HepG2 (cell line): Measurements from ENCODE around the gene AFAP1L2. TPM values are rescaled to one million over a fixed set of nuclear protein-coding genes. Genes with fewer than 3 reads are reported as not detected.

Experiments
- ATAC-seq: fragments of 200-7000 bp; cut with Tn5 transposase; 3 replicates; pipeline ENCODE4 v1.9.1; 2020; ENCODE audit warnings: mild to moderate bottlenecking, moderate library complexity
- BruUV-seq: library from RNA; stranded (reverse); fragments of 400-500 nt; replicated peaks from 2 replicates; lab custom pipeline; 2021; lab: Mats Ljungman, UMichigan
- CTCF ChIA-PET: fragments of 300-600 bp; formaldehyde crosslinking; extraction: SDS; loops from one replicate; lab custom pipeline; 2021; ENCODE audit warnings: low total read pairs, inconsistent platforms, low intra/inter-chr PET ratio; lab: Yijun Ruan, JAX
- POLR2A ChIA-PET: fragments of 350-600 bp; sonication (Branson Sonifier 250); formaldehyde crosslinking; loops from one replicate; lab custom pipeline; 2020; ENCODE audit warnings: antibody characterized with exemption, inconsistent platforms; lab: Yijun Ruan, JAX
- DNase-seq: peaks from one replicate; pipeline ENCODE4 v3.0.0-alpha.2; 2015; ENCODE audit warnings: low spot score
- FAIRE-seq: peaks from 3 replicates; lab custom pipeline; 2011; peaks lifted over from hg19 to GRCh38; lab: Jason Lieb, UNC
- H2AFZ ChIP-seq: one replicate; pipeline ENCODE4 v1.6.1; 2011; ENCODE audit warnings: low read length, inconsistent platforms
- H3K27ac ChIP-seq: fragments of 300-600 bp; 3 replicates; pipeline ENCODE4 v1.8.0; 2011; ENCODE audit warnings: mixed run types, mild to moderate bottlenecking, mixed read lengths, low read length, inconsistent platforms; ENCODE audit not compliant: insufficient read depth; ENCODE audit errors: extremely low read length
- H3K27me3 ChIP-seq, 2 experiments: fragments of 200-600 bp in 1 of 2; 2 replicates in 1 of 2; 3 replicates in 1 of 2; pipeline versions ENCODE4 v1.6.0 to v1.8.0; 2011; ENCODE audit warnings: low read length in 2 of 2, mild to moderate bottlenecking in 2 of 2, moderate library complexity in 2 of 2, inconsistent platforms in 1 of 2; ENCODE audit not compliant: insufficient read depth in 2 of 2, control insufficient read depth in 1 of 2
- H3K36me3 ChIP-seq, 2 experiments: fragments of 200-600 bp in 1 of 2; replicated peaks in 1 of 2; 2 replicates in 1 of 2; 3 replicates in 1 of 2; pipeline versions ENCODE4 v1.5.1 to v1.8.0; 2011; ENCODE audit warnings: low read length in 2 of 2, inconsistent platforms in 1 of 2; ENCODE audit not compliant: insufficient read depth in 2 of 2, control insufficient read depth in 1 of 2
- H3K4me1 ChIP-seq: 2 replicates; pipeline ENCODE4 v1.5.1; 2012; ENCODE audit warnings: low read length, inconsistent platforms; ENCODE audit not compliant: insufficient read depth
- H3K4me2 ChIP-seq: 2 replicates; pipeline ENCODE4 v1.6.0; 2011; ENCODE audit warnings: low read depth, low read length, inconsistent platforms
- H3K4me3 ChIP-seq, 3 experiments: fragments of 200-600 bp in 1 of 3; sonication (generic), shearing (Covaris generic) in 1 of 3; replicated peaks in 1 of 3; 2 replicates each; pipeline ENCODE4 v1.5.1; 2011 to 2016; ENCODE audit warnings: low read length in 3 of 3, inconsistent platforms in 2 of 3, low read depth in 2 of 3, mild to moderate bottlenecking in 2 of 3, control low read depth in 1 of 3, mixed read lengths in 1 of 3; ENCODE audit not compliant: insufficient read depth in 1 of 3
- H3K79me2 ChIP-seq: one replicate; pipeline ENCODE4 v1.6.1; 2011; ENCODE audit warnings: low read length, inconsistent platforms; ENCODE audit not compliant: insufficient read depth
- H3K9ac ChIP-seq: 2 replicates; pipeline ENCODE4 v1.6.0; 2011; ENCODE audit warnings: mild to moderate bottlenecking, low read depth, low read length, inconsistent platforms; ENCODE audit not compliant: insufficient read depth
- H3K9me3 ChIP-seq: 2 replicates; pipeline ENCODE4 v1.5.1; 2012; ENCODE audit warnings: mild to moderate bottlenecking, low read length
- H4K20me1 ChIP-seq: 2 replicates; pipeline ENCODE4 v1.6.0; 2011; ENCODE audit warnings: inconsistent platforms, mild to moderate bottlenecking, low read length, moderate library complexity; ENCODE audit not compliant: insufficient read depth
- DR1 ChIP-seq: sonication (generic); formaldehyde crosslinking; IDR thresholded peaks from 2 replicates; pipeline ENCODE4 v1.8.0; 2021; ENCODE audit warnings: mild to moderate bottlenecking, missing genetic modification reagents, inconsistent platforms
- FIP1L1 ChIP-seq: fragments of 200-400 bp; formaldehyde crosslinking; IDR thresholded peaks from 2 replicates; pipeline ENCODE4 v1.6.1; 2018; ENCODE audit warnings: low read depth, mild to moderate bottlenecking, low read length, moderate library complexity, borderline replicate concordance; ENCODE audit not compliant: insufficient read depth
- GTF3A ChIP-seq: sonication (generic); formaldehyde crosslinking; conservative IDR thresholded peaks from 2 replicates; pipeline ENCODE4 v1.4.0; 2020; ENCODE audit warnings: mild to moderate bottlenecking, missing genetic modification reagents
- PCBP2 ChIP-seq: fragments of 200-400 bp; formaldehyde crosslinking; optimal IDR thresholded peaks from 2 replicates; pipeline ENCODE3; 2018; ENCODE audit warnings: low read length, low read depth; ENCODE audit not compliant: poor library complexity, severe bottlenecking
- TGIF2 ChIP-seq: IDR thresholded peaks from 2 replicates; pipeline ENCODE4 v1.6.1; 2016; ENCODE audit warnings: control low read depth, missing compliant biosample characterization
- THYN1 ChIP-seq: sonication (generic); formaldehyde crosslinking; IDR thresholded peaks from 2 replicates; pipeline ENCODE4 v1.8.1; 2023; ENCODE audit warnings: low read depth, mild to moderate bottlenecking, moderate library complexity, missing genetic modification reagents, borderline replicate concordance
- ZBTB1 ChIP-seq: sonication (generic); formaldehyde crosslinking; IDR thresholded peaks from 2 replicates; pipeline ENCODE4 v1.4.0; 2020; ENCODE audit warnings: missing genetic modification reagents, borderline replicate concordance
- ZBTB44 ChIP-seq: sonication (generic); formaldehyde crosslinking; IDR thresholded peaks from 2 replicates; pipeline ENCODE4 v1.4.0; 2020; ENCODE audit warnings: missing genetic modification reagents
- ZNF264 ChIP-seq: sonication (generic); formaldehyde crosslinking; IDR thresholded peaks from 2 replicates; pipeline ENCODE4 v1.4.0; 2020; ENCODE audit warnings: missing genetic modification reagents
- ZNF282 ChIP-seq: fragments of 450-650 bp; IDR thresholded peaks from 2 replicates; pipeline ENCODE4 v1.6.1; 2018; ENCODE audit not compliant: partially characterized antibody
- ZNF460 ChIP-seq: sonication (generic); formaldehyde crosslinking; IDR thresholded peaks from 2 replicates; pipeline ENCODE4 v1.5.1; 2020; ENCODE audit warnings: missing genetic modification reagents, mild to moderate bottlenecking, borderline replicate concordance
- ZNF839 ChIP-seq: sonication (generic); formaldehyde crosslinking; IDR thresholded peaks from 2 replicates; pipeline ENCODE4 v1.4.0; 2020; ENCODE audit warnings: missing genetic modification reagents, mild to moderate bottlenecking, borderline replicate concordance
- WGBS: methylation state at CpG from one replicate; pipeline ENCODE4 v1.1.6; 2017; ENCODE audit warnings: low lambda C conversion rate; 5-methylcytosine and 5-hydroxymethylcytosine counted together
- in situ Hi-C: cut with HindIII; loops from 2 replicates; pipeline ENCODE4 v1.10.0; 2017; ENCODE audit warnings: low pct_unique_long_range_greater_than_20kb; ENCODE audit not compliant: extremely low pct_ligation_motif_present
- intact Hi-C: fragments of 100-400 bp; cut with micrococcal nuclease; formaldehyde crosslinking; loops from one replicate; pipeline ENCODE4 v1.10.0; 2022; ENCODE audit not compliant: unreplicated experiment
- polyA plus RNA-seq, 8 experiments: library from polyadenylated mRNA; depleted of rRNA in 3 of 8; stranded (reverse) in 7 of 8; unstranded in 1 of 8; fragments of >200 nt; fragmentation: Illumina TruSeq in 4 of 8; extraction: Trizol in 4 of 8; gene quantifications; 2 replicates each; pipeline versions ENCODE4 v1.2.1 to v1.2.3, GENCODE V29; 2011 to 2016; ENCODE audit warnings: low read depth in 4 of 8, missing spikeins in 1 of 8, mixed read lengths in 1 of 8; ENCODE audit not compliant: insufficient read depth in 1 of 8
- total RNA-seq, 5 experiments: library from RNA; depleted of rRNA; stranded (reverse); fragments of >200 nt; fragmentation: Illumina TruSeq; extraction: Trizol; gene quantifications; 2 replicates each; pipeline ENCODE4 v1.2.3, GENCODE V29; 2016; ENCODE audit warnings: low read depth in 1 of 5
- TF ChIP-seq, protein P1 (sequence below): sonication (generic); formaldehyde crosslinking; IDR thresholded peaks from 2 replicates; pipeline ENCODE4 v1.4.0; 2020; ENCODE audit warnings: missing genetic modification reagents

The AFAP1L2 gene
- total and polyA plus RNA-seq, 2 of the 13 experiments (the other 11 are each of a cell fraction or from before 2014, with no cell fraction given), result not detected

- no peak overlapping the region for H3K4me3 ChIP-seq
- ChIA-PET POLR2A (no interaction called here), CTCF (no interaction called here)
- no peaks in the 10 kb centered on the region for H3K4me1 ChIP-seq
- intact Hi-C loops (no loop called here), in situ Hi-C loops (no loop called here)
- 20% methylated on average over 2 of the region's 6 CpGs for WGBS
- no peak for DNase-seq
- H3K79me2 ChIP-seq, result no peaks in the 10 kb centered on the region
- H3K27ac ChIP-seq, result no peak overlapping the region
- FAIRE-seq, result no peak
- no peak for ATAC-seq
- no peak overlapping the region for H2AFZ ChIP-seq
- TF ChIP-seq TGIF2 (CRISPR knock-in tag) (no peak), PCBP2 (no peak), ZNF264 (CRISPR knock-in tag) (no peak), ZNF839 (CRISPR knock-in tag) (no peak)
- no peaks in the 10 kb centered on the region for H3K36me3 ChIP-seq
- peaks cover 0 to 38% of the 10 kb centered on the region in 2 experiments; a peak in 3 of 5 replicates for H3K27me3 ChIP-seq
- no peaks in the 10 kb centered on the region for H4K20me1 ChIP-seq
- no peak overlapping the region for H3K4me2 ChIP-seq
- no peaks in the 10 kb centered on the region for H3K9me3 ChIP-seq
- BruUV-seq, result no TSS peak
- H3K9ac ChIP-seq, result no peak overlapping the region
Observed at GRCh38 chr10:114328874-114329273, 75.4 kb downstream of the AFAP1L2 start.

- CTCF ChIA-PET, result no interaction called here
- Histone ChIP-seq H3K9me3 (no peaks in the 10 kb centered on the region), H3K9ac (no peak overlapping the region), H3K27ac (no peak overlapping the region), H3K4me1 (no peaks in the 10 kb centered on the region), H3K4me3 (no peak overlapping the region), H4K20me1 (no peaks in the 10 kb centered on the region), H2AFZ (no peak overlapping the region), H3K79me2 (no peaks in the 10 kb centered on the region), H3K4me2 (no peak overlapping the region), H3K36me3 (no peaks in the 10 kb centered on the region), H3K27me3 (peaks cover 0 to 37% of the 10 kb centered on the region in 2 experiments; a peak in 3 of 5 replicates)
- POLR2A ChIA-PET, result no interaction called here
- in situ Hi-C loops, result no loop called here
- TF ChIP-seq, protein P1, sequence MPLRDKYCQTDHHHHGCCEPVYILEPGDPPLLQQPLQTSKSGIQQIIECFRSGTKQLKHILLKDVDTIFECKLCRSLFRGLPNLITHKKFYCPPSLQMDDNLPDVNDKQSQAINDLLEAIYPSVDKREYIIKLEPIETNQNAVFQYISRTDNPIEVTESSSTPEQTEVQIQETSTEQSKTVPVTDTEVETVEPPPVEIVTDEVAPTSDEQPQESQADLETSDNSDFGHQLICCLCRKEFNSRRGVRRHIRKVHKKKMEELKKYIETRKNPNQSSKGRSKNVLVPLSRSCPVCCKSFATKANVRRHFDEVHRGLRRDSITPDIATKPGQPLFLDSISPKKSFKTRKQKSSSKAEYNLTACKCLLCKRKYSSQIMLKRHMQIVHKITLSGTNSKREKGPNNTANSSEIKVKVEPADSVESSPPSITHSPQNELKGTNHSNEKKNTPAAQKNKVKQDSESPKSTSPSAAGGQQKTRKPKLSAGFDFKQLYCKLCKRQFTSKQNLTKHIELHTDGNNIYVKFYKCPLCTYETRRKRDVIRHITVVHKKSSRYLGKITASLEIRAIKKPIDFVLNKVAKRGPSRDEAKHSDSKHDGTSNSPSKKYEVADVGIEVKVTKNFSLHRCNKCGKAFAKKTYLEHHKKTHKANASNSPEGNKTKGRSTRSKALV (CRISPR knock-in tag), result no peak
- TF ChIP-seq THYN1 (no peak), ZBTB1 (CRISPR knock-in tag) (no peak), ZNF282 (no peak), ZBTB44 (no peak), ZNF460 (CRISPR knock-in tag) (no peak), DR1 (no peak), FIP1L1 (no peak), GTF3A (CRISPR knock-in tag) (no peak)
- BruUV-seq, result no TSS peak
- DNase-seq (no peak), FAIRE-seq (no peak), ATAC-seq (no peak)
- no CpG with 5 or more reads among the region's 6 CpGs for WGBS
- intact Hi-C loops, result no loop called here
Observed at GRCh38 chr10:114328441-114328812, 75.9 kb downstream of the AFAP1L2 start.
